GM19438 (cell line): ENCODE results near the gene MED13.
A peak's percentile ranks its signal among the peaks of the same experiment; 100 is the strongest.
"Not testable (repeated sequence)": the region's sequence is repeated elsewhere in the genome, so short reads cannot be mapped to it uniquely, and the experiment has no call there.

Experiments used
- ATAC-seq: cut with Tn5 transposase; IDR thresholded peaks from one replicate; pipeline ENCODE4 v1.9.1; 2021; ENCODE audit warnings: low read depth; ENCODE audit not compliant: unreplicated experiment

Gene MED13

GRCh38 chr17:61927208-61928100 lies 137.6 kb downstream of the MED13 start, which contains the start of gene INTS2:
INTS2 (minus strand) TSS chr17:61927982; CDS start chr17:61926644, 1,338 bp downstream.
- ATAC-seq, result peak; percentile 78

GRCh38 chr17:61926826-61927207 lies 138.3 kb downstream of the MED13 start:
- no peak for ATAC-seq

GRCh38 chr17:61915162-61915561 lies 149.9 kb downstream of the MED13 start:
- not testable (repeated sequence) for ATAC-seq

GRCh38 chr17:61908292-61909037 lies 156.6 kb downstream of the MED13 start:
- no peak for ATAC-seq

- ATAC-seq, result no peak
Measured at GRCh38 chr17:61907361-61907760, 157.7 kb downstream of the MED13 start.

GRCh38 chr17:61904094-61904710 lies 160.9 kb downstream of the MED13 start:
- peak; percentile 82 for ATAC-seq

- no peak for ATAC-seq
Measured at GRCh38 chr17:61903251-61903650, 161.8 kb downstream of the MED13 start.

- no peak for ATAC-seq
Measured at GRCh38 chr17:61897548-61898180, 167.4 kb downstream of the MED13 start.

GRCh38 chr17:61895391-61895790 lies 169.7 kb downstream of the MED13 start:
- no peak for ATAC-seq

GRCh38 chr17:61894310-61894709 lies 170.8 kb downstream of the MED13 start:
- ATAC-seq, result not testable (repeated sequence)
